Glutamatergic neuron (in vitro differentiated cells): ENCODE results near the gene SVOPL. TPM values are rescaled to one million over a fixed set of nuclear protein-coding genes. Genes with fewer than 3 reads are reported as not detected.
A peak's percentile ranks its signal among the peaks of the same experiment; 100 is the strongest.

ENCODE experiments used
- DNase-seq: peaks from one replicate; pipeline ENCODE4 v3.0.0; 2022
- H3K27ac Mint-ChIP-seq: one replicate; pipeline ENCODE4 v1.8.0; 2020; ENCODE audit warnings: mild to moderate bottlenecking, mixed read lengths, inconsistent platforms; ENCODE audit not compliant: unreplicated experiment
- H3K27me3 Mint-ChIP-seq: one replicate; pipeline ENCODE4 v1.8.0; 2020; ENCODE audit warnings: mild to moderate bottlenecking, moderate library complexity, mixed read lengths, inconsistent platforms; ENCODE audit not compliant: unreplicated experiment
- H3K36me3 Mint-ChIP-seq: one replicate; pipeline ENCODE4 v1.8.0; 2020; ENCODE audit warnings: mild to moderate bottlenecking, mixed read lengths, inconsistent platforms; ENCODE audit not compliant: unreplicated experiment
- H3K4me1 Mint-ChIP-seq: one replicate; pipeline ENCODE4 v1.8.0; 2020; ENCODE audit warnings: mild to moderate bottlenecking, low read depth, mixed read lengths, inconsistent platforms; ENCODE audit not compliant: unreplicated experiment
- H3K4me3 Mint-ChIP-seq: one replicate; pipeline ENCODE4 v1.8.0; 2020; ENCODE audit warnings: mild to moderate bottlenecking, mixed read lengths, inconsistent platforms; ENCODE audit not compliant: unreplicated experiment
- H3K9me3 Mint-ChIP-seq: one replicate; pipeline ENCODE4 v1.8.0; 2020; ENCODE audit warnings: mild to moderate bottlenecking, moderate library complexity, mixed read lengths, inconsistent platforms; ENCODE audit not compliant: unreplicated experiment
- total RNA-seq: library from RNA; stranded (reverse); fragmentation: NEBNext Ultra II Directional; extraction: Animal tissue kit (Norgen Biotek cat#: 25700); gene quantifications from one replicate; pipeline ENCODE4 v1.2.1, GENCODE V29; 2021; ENCODE audit not compliant: unreplicated experiment
- TF ChIP-seq, protein P1 (sequence below): fragments of 200-600 bp; sonication (generic); IDR thresholded peaks from one replicate; pipeline ENCODE4 v1.5.0; 2021; ENCODE audit not compliant: partially characterized antibody, unreplicated experiment

The SVOPL gene
- total RNA-seq, 1 donor from 2014 or later, result not detected

DNA sequence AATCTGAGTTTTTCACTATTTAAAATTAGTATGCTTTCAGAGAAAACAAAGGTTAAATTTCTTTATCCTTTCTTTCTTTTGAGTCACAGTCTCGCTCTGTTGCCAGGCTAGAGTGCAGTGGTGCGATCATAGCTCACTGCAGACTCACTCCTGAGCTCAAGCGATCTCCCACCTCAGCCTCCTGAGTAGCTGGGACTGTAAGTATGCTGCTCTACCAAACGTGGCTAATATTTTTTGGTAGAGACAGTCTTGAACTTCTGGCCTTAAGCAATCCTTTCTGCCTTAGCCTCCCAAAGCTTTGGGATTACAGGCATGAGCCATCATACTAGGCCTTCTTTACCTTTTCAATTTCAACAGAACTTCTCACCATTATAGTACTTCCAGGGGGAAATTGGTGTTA lies 127.4 kb downstream of the SVOPL start:
- Mint-ChIP-seq H3K36me3 (no peaks in the 10 kb centered on the region), H3K27me3 (peaks cover 2% of the 10 kb centered on the region), H3K27ac (peak overlapping the region; percentile 25), H3K9me3 (no peaks in the 10 kb centered on the region), H3K4me1 (peaks cover 10% of the 10 kb centered on the region), H3K4me3 (no peak overlapping the region)
- TF ChIP-seq, protein P1, sequence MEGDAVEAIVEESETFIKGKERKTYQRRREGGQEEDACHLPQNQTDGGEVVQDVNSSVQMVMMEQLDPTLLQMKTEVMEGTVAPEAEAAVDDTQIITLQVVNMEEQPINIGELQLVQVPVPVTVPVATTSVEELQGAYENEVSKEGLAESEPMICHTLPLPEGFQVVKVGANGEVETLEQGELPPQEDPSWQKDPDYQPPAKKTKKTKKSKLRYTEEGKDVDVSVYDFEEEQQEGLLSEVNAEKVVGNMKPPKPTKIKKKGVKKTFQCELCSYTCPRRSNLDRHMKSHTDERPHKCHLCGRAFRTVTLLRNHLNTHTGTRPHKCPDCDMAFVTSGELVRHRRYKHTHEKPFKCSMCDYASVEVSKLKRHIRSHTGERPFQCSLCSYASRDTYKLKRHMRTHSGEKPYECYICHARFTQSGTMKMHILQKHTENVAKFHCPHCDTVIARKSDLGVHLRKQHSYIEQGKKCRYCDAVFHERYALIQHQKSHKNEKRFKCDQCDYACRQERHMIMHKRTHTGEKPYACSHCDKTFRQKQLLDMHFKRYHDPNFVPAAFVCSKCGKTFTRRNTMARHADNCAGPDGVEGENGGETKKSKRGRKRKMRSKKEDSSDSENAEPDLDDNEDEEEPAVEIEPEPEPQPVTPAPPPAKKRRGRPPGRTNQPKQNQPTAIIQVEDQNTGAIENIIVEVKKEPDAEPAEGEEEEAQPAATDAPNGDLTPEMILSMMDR, result no peak
- DNase-seq, result no peak

DNA sequence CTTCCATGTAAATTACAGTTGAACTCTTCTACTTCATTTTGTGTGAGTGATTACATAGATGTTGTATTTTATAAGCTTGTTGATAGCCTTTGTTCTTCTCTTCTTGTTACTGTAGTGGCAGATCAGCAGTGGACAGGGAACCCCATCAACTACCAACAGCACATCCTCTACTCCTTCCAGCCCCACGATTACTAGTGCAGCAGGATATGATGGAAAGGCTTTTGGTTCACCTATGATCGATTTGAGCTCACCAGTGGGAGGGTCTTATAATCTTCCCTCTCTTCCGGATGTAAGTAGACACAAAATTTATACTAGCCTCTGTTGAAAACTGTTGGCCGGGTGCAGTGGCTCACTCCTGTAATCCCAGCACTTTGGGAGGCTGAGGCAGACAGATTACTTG lies 130.4 kb downstream of the SVOPL start:
- peaks cover 4% of the 10 kb centered on the region for H3K36me3 Mint-ChIP-seq
- TF ChIP-seq, protein P1, result no peak

DNA sequence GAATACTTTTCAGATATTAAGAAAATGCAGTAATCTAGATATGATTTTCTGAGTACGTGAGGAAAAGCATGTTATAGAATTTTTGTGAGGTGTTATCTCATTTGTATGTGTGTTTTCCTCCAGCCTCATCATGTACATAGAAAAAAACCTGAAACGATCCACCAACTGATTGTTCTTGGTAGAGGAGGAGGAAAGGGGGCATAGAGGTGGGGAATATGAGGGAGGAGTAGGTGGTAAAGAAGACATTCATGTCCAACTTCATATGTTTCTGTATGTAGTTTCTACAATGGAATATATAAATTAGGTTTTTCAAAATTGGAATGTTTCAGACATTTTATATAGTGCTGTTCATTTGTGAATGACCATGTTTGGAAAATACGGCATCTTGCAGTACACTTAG lies 131.7 kb downstream of the SVOPL start:
- Mint-ChIP-seq H3K9me3 (peaks cover 8% of the 10 kb centered on the region), H3K36me3 (peaks cover 17% of the 10 kb centered on the region), H3K4me1 (no peaks in the 10 kb centered on the region), H3K27me3 (peaks cover 4% of the 10 kb centered on the region), H3K27ac (no peak overlapping the region), H3K4me3 (no peak overlapping the region)
- TF ChIP-seq, protein P1, result no peak
- DNase-seq, result no peak

More for the DNA sequence above, 130.4 kb downstream of the SVOPL start:
- no peaks in the 10 kb centered on the region for H3K9me3 Mint-ChIP-seq
- no peaks in the 10 kb centered on the region for H3K4me1 Mint-ChIP-seq
- no peak for DNase-seq
- H3K27ac Mint-ChIP-seq, result no peak overlapping the region
- H3K27me3 Mint-ChIP-seq, result peaks cover 2% of the 10 kb centered on the region
- no peak overlapping the region for H3K4me3 Mint-ChIP-seq

DNA sequence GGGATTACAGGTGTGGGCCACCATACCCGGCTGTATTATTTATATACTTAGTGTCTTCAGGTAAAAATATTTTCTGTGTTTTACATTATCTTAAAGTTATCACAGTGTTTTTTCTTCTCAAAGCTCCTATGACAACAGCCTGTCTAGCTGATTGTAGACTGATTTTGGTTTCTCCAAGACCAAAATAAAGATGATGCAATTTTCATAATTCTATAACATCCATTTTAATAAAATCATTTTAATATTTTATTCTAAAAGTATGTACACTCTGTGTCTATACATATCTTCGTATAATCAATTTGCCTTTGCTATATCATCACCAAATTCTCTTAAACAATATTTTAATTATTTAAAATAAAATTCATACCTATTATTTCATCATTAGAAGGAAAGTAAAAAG lies 132.5 kb downstream of the SVOPL start:
- Mint-ChIP-seq H3K9me3 (peaks cover 15% of the 10 kb centered on the region), H3K36me3 (peaks cover 25% of the 10 kb centered on the region), H3K27me3 (peaks cover 4% of the 10 kb centered on the region), H3K4me1 (no peaks in the 10 kb centered on the region), H3K4me3 (no peak overlapping the region), H3K27ac (no peak overlapping the region)
- TF ChIP-seq, protein P1, result no peak
- DNase-seq, result no peak

DNA sequence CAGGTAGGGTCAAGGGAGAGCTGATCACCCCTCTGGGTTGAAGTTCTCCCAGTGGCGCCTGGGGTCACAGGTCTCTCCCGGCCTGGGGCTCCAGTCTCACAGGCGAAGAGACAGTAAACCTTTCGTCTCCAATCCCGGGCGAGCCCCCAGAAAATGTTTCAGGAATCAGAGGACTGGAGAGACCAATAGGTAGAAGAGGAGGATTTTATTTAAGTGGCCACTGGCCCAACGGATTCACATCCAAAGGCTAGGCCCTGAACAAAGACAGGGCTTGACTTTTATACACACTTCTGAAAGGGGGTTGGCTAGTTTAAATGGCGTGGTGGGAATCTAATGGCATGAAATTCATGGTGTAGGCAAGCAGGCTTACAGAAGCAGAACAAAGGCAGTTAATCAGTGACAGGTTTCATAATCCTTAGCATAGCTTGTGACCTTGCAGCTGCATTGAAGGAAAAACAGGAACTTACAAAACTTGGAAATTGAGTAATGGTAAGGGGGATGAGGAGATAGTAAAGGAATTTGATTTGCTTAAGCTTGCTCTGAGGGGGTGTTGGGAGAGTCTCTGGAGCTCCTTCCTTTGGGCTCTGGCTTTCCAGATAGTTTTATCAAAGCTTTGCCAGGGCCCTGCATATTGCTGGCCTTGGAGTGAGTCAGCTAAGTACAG lies 135.6 kb downstream of the SVOPL start:
- Mint-ChIP-seq H3K4me1 (no peaks in the 10 kb centered on the region), H3K9me3 (peaks cover 19% of the 10 kb centered on the region), H3K4me3 (no peak overlapping the region), H3K36me3 (peaks cover 37% of the 10 kb centered on the region), H3K27me3 (peaks cover 8% of the 10 kb centered on the region), H3K27ac (no peak overlapping the region)
- DNase-seq, result no peak
- TF ChIP-seq, protein P1, result no peak
